NAMALWA (cell line): ENCODE results near the gene GLRA2.
"Not testable (repeated sequence)": the region's sequence is repeated elsewhere in the genome, so short reads cannot be mapped to it uniquely, and the experiment has no call there.

Source experiments
- DNase-seq: peaks from one replicate; pipeline ENCODE4 v3.0.0-alpha.2; 2015; ENCODE audit warnings: low spot score

Gene GLRA2

DNA sequence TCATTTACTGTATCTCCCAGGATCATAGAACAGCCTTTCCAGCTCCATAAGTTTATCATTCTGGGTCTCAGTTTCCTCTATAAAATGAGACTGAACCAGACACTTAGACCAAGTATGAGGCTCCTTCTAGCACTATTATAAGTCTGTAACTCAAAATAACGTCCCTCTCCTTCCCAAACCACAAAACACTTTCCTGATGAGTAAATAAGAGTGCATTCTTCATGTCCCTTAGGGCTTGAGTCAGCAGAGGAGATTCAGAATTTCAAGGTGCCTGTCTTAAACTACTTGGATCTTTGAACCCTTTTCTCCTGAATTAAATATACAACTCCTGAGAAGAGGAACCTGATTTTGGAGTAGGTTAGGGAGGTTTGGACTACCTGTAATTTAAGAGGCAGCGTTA lies 62.6 kb downstream of the GLRA2 start:
- no peak for DNase-seq

DNA sequence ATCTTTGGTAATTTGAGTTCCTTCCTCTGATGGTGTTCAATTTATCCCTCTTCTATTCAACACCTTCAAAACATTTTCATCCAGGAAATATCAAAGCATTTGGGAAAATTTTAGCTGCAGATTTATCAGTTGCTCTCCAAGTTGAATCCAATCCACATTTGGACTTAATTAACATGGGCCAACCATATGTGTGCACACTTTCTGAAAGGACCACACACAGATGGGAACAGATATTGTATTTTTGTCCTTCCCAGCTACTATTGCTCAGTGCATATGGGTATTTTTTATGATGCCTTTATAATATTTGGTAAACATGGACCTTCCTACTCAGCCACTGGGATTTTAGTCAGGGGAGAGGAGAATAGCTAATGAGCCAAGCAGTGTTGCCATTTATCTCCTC lies 65.2 kb downstream of the GLRA2 start:
- DNase-seq: no peak

- no peak for DNase-seq
Observed at GRCh38 chrX:14598330-14598729, 69.0 kb downstream of the GLRA2 start.

DNA sequence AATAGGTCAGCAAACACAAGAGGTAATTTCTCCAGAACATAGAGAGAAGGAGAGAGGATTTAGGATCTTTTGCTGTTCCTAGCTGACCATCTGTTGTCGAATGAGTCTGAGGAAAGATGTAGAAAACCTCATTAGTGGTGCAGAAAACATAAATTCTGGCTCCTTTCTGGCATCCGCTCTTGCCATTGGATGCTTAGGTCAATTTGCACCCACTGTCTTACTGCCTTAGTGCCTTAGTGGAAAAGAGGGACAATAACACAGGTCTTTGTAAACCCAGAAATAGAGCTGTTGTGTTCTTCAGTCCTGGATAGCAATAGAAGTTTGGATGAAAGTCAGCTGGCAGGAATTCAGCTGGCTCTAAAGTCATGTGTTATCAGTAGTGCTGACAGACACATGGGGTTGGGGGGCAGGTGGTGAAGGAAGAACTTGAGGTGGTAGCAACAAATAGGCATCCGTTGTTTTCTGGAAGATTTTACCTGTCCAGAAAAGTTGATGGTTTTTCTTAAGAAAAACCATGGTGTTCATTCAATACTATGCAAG lies 78.2 kb downstream of the GLRA2 start:
- no peak for DNase-seq

- not testable (repeated sequence) for DNase-seq
Observed at GRCh38 chrX:14612450-14612849, 83.1 kb downstream of the GLRA2 start.

- no peak for DNase-seq
Observed at GRCh38 chrX:14616301-14616700, 87.0 kb downstream of the GLRA2 start.

DNA sequence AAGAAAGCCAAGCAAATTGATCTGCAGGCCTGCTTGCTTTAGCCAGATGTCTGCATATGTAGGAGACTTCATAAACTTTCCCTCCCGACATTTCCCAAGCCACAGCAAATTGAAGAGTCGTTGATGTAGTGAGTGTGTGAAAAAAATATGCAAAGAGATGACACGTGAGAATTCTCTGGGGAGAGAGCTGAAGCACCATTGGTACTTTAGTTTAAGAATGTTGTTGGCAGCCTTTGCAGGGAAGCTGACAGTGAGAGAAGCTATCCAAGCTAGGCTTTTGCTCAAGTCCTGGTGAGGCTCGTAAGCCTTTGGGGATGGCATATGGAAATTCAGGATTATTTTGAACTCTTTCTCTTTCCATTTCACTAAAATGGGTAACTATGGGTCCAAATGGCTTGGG lies 87.5 kb downstream of the GLRA2 start:
- DNase-seq: no peak

- no peak for DNase-seq
Observed at GRCh38 chrX:14618177-14618965, 89.0 kb downstream of the GLRA2 start.

GRCh38 chrX:14630733-14631132 lies 101.4 kb downstream of the GLRA2 start:
- DNase-seq: peak; percentile 3

DNA sequence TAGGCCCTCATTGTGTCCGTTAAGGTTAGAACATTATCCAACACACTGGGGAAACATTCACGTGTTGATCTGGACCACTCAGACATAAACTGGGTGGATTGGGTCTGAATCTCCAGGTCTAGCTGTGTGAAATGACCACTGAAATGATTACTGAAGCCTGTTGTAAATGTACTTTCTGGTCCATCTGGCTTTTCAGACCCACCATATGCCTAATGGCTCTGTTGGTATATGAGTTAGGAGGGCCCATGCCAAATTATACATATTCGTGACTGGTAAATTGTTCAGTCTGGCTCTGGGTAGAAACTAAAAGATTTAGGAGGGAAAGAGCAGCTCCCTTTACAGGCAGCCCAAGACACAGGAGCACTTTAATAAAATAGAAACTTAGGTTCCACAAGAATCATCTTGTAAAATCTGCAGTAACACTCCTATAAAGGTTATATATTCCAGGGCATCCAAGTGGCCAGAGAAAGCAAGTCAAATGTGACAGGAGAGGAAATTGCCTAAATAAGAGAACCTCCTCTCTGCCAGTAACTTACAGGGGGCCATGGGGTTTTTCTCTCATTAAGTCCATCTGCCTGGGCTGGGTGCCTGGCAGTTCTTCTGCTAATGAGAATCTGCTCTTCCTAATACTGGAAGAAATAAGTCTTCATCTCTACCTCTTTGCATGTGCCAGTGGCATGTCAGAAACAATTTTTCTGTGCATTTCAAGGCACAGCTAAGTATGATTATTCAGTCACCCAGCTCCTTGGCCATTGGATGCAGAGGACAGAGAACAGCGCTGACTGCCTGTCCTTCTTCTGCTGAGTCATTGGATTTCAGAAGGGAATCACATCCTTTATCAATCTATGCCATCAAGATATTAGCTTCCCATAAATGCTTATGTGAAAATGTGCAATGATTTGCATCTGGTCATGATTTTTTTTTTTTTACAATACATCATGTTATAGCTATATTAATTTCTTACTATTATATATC lies 112.6 kb downstream of the GLRA2 start:
- no peak for DNase-seq

GRCh38 chrX:14660970-14661369 lies 131.6 kb downstream of the GLRA2 start:
- no peak for DNase-seq

- DNase-seq: peak; percentile 3
Observed at GRCh38 chrX:14670819-14671218, 141.5 kb downstream of the GLRA2 start.

DNA sequence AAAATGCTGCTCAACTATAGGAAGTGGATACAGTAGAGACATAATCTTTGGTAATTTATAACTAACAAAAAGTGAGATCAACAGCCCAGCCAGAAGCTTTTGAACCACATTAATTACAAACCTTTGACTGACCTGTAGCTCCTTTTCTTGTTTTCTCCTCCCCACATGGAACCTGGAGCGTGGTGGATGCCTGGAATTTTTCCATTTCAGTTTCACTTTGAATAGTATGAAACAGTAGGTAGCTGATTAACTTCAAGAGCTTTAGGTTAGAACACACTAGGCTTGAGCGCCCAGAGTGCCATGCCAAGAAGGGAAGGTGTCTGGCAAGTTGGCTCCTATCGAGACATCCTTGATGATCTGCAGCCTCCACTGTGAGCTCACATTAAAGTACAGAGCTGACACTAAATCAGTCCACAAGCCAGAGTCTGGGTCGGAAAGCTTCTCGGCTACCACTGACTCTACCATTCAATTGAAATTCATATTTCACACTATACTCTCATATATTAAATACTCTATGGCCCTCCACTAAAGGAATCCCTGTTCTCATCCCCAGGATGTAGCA lies 143.4 kb downstream of the GLRA2 start:
- no peak for DNase-seq

- DNase-seq: no peak
Observed at GRCh38 chrX:14673236-14673635, 143.9 kb downstream of the GLRA2 start.

GRCh38 chrX:14673764-14674163 lies 144.4 kb downstream of the GLRA2 start:
- DNase-seq: peak; percentile 68

- DNase-seq: no peak
Observed at GRCh38 chrX:14675500-14675899, 146.2 kb downstream of the GLRA2 start.

DNA sequence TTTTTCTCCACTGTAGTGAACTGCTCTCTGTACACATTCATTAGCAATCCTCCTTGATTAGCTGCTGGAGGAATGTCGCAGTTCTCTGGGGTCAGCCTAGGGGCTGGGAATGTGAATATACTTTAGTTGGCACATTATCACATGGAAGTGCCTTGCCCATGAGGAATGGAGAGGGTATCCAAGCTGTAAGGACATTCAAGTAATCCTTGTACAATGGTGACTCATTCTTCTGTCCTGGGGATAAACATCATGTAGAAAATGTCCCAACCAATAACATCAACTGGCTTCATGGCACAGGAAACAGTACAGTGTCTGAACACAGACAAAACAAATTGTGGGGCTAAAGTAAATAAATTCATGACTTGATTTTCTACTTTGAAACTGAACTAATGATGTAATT lies 147.1 kb downstream of the GLRA2 start:
- DNase-seq: no peak

DNA sequence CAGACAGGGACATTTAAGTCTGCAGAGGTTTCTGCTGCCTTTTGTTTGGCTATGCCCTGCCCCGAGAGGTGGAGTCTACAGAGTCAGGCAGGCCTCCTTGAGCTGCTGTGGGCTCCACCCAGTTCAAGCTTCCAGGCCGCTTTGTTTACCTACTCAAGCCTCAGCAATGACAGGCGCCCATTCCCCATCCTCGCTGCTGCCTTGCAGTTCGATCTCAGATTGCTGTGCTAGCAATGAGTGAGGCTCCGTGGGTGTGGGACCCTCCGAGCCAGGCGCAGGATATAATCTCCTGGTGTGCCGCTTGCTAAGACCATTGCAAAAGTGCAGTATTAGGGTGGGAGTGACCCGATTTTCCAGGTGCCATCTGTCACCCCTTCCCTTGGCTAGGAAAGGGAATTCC lies 159.0 kb downstream of the GLRA2 start:
- not testable (repeated sequence) for DNase-seq

GRCh38 chrX:14690553-14690952 lies 161.2 kb downstream of the GLRA2 start:
- DNase-seq: no peak

GRCh38 chrX:14694611-14695010 lies 165.3 kb downstream of the GLRA2 start:
- no peak for DNase-seq

GRCh38 chrX:14697451-14697850 lies 168.1 kb downstream of the GLRA2 start:
- peak; percentile 43 for DNase-seq

DNA sequence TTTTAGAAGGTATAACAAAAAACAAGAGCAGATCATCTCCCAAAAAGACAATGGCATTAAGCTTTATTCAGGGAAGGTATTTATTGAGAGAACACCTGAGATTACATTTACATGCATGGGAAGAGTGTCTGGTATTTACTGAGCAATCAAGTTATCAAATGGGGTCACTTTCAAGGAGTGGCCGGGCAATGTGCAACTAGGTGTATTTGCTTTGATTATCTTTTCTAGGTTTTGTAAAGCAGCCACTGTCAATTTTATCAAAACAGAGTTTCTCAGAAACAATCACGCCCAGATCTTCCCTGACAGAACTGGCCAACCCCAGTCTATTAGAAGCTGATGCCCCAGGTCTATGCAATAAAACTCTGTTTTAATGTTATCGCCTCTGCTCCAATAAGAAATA lies 169.5 kb downstream of the GLRA2 start:
- no peak for DNase-seq
